Stimulated activated naive CD4-positive, alpha-beta T cell treated with Interleukin-2 at 50 U/mL for 16 hours (primary cell): ENCODE results near the gene PFDN4.
"Not testable (repeated sequence)": the region's sequence is repeated elsewhere in the genome, so short reads cannot be mapped to it uniquely, and the experiment has no call there.

Experiments
- DNase-seq: peaks from one replicate; lab custom pipeline; 2025; lab: John Stamatoyannopoulos, UW

Gene PFDN4

GRCh38 chr20:54223751-54224150 lies 15.9 kb downstream of the PFDN4 start:
- no peak for DNase-seq

- not testable (repeated sequence) for DNase-seq
Measured at GRCh38 chr20:54224642-54225041, 16.8 kb downstream of the PFDN4 start.

GRCh38 chr20:54227241-54227640 lies 19.4 kb downstream of the PFDN4 start:
- DNase-seq, result no peak

- no peak for DNase-seq
Measured at GRCh38 chr20:54227751-54228150, 19.9 kb downstream of the PFDN4 start.

- DNase-seq, result no peak
Measured at GRCh38 chr20:54228841-54229240, 21.0 kb downstream of the PFDN4 start.

GRCh38 chr20:54229566-54230160 lies 21.8 kb downstream of the PFDN4 start:
- no peak for DNase-seq

- no peak for DNase-seq
Measured at GRCh38 chr20:54231036-54231435, 23.1 kb downstream of the PFDN4 start.

GRCh38 chr20:54234991-54235390 lies 27.1 kb downstream of the PFDN4 start:
- no peak for DNase-seq

- DNase-seq, result no peak
Measured at GRCh38 chr20:54237116-54237943, 29.4 kb downstream of the PFDN4 start.

- DNase-seq, result no peak
Measured at GRCh38 chr20:54244113-54244512, 36.2 kb downstream of the PFDN4 start.

- not testable (repeated sequence) for DNase-seq
Measured at GRCh38 chr20:54248705-54249104, 40.8 kb downstream of the PFDN4 start.

- DNase-seq, result no peak
Measured at GRCh38 chr20:54250691-54251090, 42.8 kb downstream of the PFDN4 start.

- DNase-seq, result no peak
Measured at GRCh38 chr20:54251096-54251495, 43.2 kb downstream of the PFDN4 start.

GRCh38 chr20:54254596-54254995 lies 46.7 kb downstream of the PFDN4 start:
- DNase-seq, result no peak

- no peak for DNase-seq
Measured at GRCh38 chr20:54255157-54255556, 47.3 kb downstream of the PFDN4 start.

GRCh38 chr20:54256202-54256601 lies 48.3 kb downstream of the PFDN4 start:
- DNase-seq, result no peak

GRCh38 chr20:54257071-54257816 lies 49.4 kb downstream of the PFDN4 start:
- DNase-seq, result no peak

- no peak for DNase-seq
Measured at GRCh38 chr20:54260116-54260515, 52.2 kb downstream of the PFDN4 start.

- DNase-seq, result no peak
Measured at GRCh38 chr20:54262671-54263070, 54.8 kb downstream of the PFDN4 start.

- no peak for DNase-seq
Measured at GRCh38 chr20:54263116-54263690, 55.3 kb downstream of the PFDN4 start.

GRCh38 chr20:54265791-54266190 lies 57.9 kb downstream of the PFDN4 start:
- DNase-seq, result not testable (repeated sequence)

GRCh38 chr20:54266844-54267243 lies 59.0 kb downstream of the PFDN4 start:
- DNase-seq, result no peak
